Right lung (tissue), 5 donors: Measurements from ENCODE around the gene CPEB3. TPM values are rescaled to one million over a fixed set of nuclear protein-coding genes. Genes with fewer than 3 reads are reported as not detected.
"Not testable (repeated sequence)": the region's sequence is repeated elsewhere in the genome, so short reads cannot be mapped to it uniquely, and the experiment has no call there.

ENCODE experiments used
- DNase-seq, 2 donors: peaks; one replicate each; pipeline ENCODE4 v3.0.0-alpha.2; 2013
- polyA plus RNA-seq, 5 donors: library from polyadenylated mRNA; unstranded; fragments of 120-200 nt; gene quantifications; one replicate each; pipeline versions ENCODE4 v1.2.1 to v1.2.3, GENCODE V29; 2013; ENCODE audit warnings: inconsistent platforms in 1 of 5, low replicate concordance in 1 of 5; ENCODE audit not compliant: insufficient read length in 5 of 5, insufficient read depth in 1 of 5

Gene CPEB3
- polyA plus RNA-seq, 5 donors, result 2.7 to 4.2 (median 3.3) TPM

DNA sequence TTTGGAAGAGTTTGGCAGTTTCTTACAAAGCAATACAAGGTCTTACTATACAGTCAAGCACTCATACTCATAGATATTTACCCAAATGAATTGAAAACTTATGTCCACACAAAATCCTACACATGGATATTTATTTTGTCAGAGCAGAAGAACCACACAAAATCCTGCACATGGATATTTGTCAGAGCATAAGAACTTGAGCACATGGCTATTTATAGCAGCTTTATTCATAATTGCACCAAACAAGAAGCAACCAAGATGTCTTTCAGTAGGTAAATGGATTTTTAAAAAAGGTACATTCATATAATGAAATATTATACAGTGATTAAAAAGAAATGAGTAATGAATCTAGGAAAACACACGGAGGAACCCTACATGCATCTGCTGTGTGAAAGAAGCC is 251.9 kb downstream of the CPEB3 start:
- DNase-seq, result no peak

DNA sequence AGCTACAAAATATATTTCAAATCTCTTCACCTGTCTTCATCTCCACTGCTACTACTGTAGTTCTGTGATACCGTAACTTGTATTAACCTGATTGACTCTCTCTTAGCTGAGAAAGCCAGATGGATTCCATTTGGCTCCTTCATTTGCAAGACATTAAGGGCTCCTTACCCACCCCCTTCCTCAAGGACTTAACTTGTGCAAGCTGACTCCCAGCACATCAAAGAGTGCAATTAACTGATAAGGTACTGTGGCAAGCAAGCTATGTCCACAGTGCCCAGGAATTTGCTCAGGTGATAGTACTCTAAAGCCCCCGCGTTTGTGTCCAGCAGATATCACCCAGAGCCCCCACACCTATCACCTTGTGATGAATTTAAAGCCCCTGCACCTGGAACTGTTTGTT is 257.8 kb downstream of the CPEB3 start:
- DNase-seq, result not testable (repeated sequence)

DNA sequence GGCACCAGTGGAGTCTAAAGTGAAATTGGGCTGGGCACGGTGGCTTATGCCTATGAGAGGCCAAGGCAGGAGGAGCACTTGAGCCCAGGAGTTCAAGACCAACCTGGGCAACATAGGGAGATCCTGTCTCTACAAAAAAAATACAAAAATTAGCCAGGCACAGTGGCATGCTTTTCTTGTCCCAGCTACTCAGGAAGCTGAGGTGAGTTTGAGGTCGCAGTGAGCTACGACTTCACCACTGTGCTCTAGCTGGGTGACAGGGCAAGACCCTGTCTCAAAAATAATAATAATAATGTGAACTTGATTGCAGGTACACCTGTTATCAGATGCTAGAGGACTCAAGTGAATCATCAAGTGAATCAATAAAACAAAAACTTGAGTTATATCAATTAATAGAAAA is 259.3 kb downstream of the CPEB3 start:
- no peak for DNase-seq

DNA sequence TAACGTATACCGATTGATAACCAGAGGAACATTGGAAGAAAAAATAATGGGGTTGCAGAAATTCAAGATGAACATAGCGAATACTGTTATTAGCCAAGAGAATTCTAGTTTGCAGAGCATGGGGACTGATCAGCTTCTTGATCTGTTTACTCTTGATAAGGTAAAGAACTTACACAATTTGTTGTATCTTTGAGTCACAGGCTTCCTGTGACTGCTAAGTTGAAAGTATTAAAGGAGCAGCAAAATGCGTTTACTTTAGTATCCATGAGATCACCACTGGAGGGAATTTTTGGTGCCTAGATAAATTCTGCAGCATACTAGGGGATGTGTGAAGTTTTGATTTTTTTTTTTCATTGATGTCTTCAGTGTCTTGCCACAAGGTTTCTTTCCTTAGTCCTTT is 263.7 kb downstream of the CPEB3 start:
- DNase-seq, result no peak

DNA sequence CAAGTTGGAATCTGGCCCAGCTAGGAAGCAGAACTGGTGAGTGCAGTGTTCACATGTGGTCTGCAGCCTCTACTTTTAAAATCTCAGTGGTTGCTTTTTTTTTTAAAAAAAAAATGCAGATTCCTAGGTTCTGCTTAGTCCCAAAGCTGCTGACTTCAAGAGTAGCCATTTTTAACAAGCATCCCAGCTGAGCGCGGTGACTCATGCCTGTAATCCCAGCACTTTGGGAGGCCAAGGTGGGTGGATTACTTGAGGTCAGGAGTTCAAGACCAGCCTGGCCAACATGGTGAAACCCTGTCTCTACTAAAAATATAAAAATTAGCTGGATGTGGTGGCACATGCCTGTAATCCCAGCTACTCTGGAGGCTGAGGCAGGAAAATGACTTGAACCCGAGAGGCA is 265.5 kb downstream of the CPEB3 start:
- DNase-seq, result not testable (repeated sequence)

DNA sequence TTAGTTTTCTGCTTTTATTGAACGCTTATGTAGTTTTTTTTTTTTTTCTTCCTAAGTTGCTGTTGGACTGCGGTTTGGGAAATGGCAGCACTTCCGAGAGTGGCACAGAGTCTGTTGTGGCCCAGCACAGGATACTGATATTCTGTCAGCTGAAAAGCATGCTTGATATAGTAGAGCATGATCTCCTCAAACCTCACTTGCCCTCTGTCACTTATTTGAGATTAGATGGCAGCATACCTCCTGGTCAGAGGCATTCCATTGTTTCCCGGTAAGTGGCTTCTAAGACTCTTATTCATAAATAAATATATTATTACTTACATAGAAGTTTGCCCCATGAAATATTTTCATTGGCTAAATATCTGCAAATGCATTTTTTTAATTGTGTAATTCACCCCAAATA is 266.2 kb downstream of the CPEB3 start:
- no peak for DNase-seq

DNA sequence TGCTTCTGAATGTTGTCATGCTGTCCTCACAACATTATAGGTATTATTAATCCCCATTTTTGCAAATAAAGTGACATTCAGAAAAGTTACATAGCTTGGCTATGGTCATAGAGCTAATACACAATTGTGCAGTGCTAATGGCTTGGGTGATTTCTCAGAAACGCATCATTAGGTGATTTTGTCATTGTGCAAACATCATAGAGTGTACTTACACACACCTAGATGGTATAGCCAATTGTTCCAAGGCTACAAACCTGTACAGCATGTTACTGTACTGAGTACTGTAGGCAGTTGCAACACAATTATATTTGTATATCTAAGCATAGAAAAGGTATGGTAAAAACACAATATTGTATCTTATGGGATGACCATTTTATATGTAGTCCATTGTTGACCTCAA is 276.3 kb downstream of the CPEB3 start:
- no peak for DNase-seq

DNA sequence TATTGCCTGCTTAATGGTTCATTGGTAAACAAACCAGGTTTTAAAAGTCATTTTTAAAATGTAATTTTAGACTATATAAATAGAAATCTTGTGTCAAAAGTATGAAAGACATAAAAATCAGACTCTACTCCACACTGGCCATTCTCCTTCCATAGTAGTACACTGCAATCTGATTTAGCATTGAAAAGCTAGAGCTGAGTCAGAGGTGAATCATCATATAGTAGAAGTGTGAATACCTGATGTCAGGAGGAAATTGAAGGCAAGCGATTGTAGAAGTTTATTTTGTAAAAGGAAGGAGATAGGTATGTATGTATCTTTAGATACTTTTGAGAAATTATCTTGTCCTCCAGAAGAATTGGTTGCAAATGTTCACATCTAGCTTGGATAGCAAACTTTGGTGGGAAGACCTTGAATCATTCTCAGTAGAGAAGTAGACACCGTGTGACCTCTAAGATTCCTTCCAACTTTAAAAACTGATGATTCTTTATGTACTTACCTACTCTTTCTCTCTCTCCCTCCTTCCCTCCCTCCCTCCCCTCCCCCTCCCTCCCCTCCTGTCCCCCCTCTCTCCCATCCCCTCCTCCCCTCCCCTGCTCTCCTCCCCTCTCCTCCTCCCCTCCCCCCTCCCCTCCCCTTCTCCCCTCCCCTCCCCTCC is 279.2 kb downstream of the CPEB3 start:
- DNase-seq, result no peak

DNA sequence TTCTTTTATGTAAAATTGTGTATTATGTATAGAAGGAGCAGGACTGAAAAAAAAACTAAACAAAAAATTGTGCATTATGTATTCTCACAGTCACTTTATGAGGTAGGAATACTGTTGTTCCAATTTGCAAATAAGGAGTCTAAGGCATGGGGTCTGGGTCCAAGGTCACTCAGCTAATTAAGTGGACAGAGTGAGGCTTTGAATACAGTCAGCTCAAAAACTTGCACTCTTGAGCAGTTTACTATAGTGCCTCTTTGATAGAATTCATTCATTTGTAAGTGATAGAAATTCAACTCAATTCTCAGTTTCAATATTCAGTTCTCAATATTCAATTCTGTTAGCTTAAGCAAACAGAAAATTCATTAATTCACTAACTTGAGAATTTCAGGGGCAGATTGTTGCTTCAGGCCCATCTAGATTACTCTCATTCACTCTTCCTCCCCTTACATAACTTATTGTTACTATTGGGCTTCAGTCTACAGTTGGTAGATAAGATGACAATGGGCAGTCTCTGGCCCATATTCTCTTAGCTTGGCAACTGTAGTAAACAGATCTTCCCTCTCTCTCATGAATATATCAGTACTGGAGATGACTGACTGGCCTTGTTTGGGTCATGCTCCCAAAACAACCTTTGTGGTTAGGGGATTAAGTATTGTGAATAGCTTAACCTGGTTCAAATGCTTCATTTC is 280.7 kb downstream of the CPEB3 start:
- DNase-seq, result no peak

DNA sequence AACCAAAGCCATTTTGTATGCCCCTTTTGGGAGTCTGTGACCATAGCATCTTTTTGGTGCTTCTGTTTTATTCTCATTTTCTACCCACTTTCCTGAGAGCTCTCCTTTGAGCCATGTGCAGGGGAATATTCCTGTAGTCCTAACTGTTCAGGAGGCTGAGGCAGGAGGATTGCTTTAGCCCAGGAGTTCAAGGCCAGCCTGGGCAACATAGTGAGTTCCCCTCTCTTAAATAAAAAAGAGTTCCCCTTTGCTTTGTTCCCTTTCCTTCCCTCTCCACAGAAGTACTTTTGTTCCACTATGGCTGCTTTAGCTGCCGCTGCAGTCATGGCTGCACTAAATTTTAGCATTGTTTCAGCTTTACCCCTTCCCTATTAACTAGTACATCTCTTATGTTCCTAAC is 281.4 kb downstream of the CPEB3 start:
- DNase-seq, result no peak

DNA sequence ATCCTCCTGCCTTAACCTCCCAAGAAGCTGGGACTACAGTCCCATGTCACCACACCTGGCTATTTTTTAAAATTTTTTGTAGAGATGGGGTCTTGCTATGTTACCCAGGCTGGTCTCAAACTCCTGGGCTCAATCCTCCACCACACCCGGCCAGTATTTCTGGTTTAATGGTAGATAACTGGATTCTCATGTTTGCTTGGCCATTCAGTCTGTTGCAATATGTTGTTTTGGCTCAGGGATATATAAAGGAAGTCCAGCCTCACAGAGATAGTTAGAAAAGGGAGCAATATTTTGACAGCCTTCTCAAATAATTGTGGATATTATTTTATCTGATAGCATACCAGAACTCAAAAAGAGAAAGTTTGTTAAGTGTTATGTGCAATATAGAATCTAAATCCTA is 284.9 kb downstream of the CPEB3 start:
- DNase-seq, result no peak

DNA sequence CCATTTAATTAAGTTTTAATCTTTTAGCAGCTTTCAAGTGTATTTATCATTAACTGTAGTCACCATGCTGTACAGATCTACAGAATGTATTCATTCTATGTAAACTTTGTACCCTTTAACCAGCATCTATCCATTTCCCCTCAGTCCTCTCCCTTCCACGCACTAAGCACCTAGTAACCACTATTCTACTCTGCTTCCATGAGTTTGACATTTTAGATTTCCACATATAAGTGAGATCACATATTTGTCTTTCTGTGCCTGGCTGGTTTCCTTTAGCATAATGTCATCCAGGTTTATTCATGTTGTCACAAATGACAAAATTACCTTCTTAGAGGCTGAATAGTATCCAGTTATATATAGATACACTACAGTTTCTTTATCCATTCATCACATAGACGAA is 287.6 kb downstream of the CPEB3 start:
- no peak for DNase-seq

DNA sequence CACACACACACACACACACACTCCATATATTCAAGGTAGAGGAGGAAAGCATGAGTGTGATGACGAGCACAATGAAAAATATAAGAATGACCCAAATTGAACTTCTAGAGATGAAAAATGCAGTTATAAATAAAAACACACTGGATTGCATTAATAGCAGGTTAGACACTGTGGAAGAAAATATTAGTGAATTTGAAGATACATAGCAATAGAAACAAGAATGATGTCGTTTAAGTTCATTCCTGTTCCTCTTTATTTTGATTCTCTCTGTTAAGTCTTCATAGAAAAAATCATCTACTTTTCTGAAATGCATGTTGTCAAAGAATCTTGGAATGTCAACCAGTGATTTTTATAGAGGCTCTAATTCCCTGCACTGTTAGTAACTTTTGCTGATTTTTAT is 288.9 kb downstream of the CPEB3 start:
- DNase-seq, result no peak

DNA sequence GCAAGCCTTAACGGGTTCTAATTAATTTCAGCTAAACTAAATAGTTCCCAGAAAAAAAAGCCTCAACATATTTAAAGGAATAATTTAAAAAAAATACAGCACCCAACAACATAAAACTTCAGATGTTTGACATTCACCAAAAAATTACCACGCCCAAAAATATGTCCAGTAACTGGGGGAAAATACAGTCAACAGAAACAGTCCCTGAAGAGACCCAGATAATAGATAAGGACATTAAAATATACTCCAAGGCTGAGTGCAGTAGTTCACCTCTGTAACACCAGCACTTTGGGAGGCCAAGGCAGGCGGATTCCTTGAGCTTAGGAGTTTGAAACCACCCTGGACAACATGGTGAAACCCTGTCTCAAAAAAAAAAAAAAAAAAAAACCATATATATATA is 289.3 kb downstream of the CPEB3 start:
- no peak for DNase-seq

Other genes starting within 250 kb of the CPEB3 start
- gene MARCHF5, start 89 bp upstream of the CPEB3 start, polyA plus RNA-seq, result 10 to 100 TPM; 54.6 to 83.2 (median 68.0) TPM